ENCODE measurements around the gene NUDT5. TPM values are rescaled to one million over a fixed set of nuclear protein-coding genes. Genes with fewer than 3 reads are reported as not detected.

NUDT5 gene
- total RNA-seq, 1 donor from 2014 or later: 51.0 TPM

DNA sequence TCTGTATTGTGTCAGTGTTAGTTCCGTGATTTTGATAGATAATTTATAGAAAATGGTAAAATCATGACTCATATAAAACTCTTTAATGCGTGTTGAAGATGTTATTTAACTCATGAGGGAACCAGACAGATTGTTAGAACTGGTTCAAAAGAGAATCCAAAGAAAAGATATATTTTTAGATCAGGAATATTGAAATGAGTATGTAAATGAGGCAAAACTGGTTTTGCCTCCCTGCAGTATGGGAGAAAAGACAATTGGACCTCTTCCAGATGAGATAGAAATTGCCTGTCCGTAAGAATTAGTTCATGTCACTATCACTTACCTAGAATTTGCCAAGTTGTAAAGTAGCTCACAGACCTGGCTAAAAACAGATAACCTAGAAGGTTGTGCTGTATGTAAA, 17.9 kb upstream of the NUDT5 start:
- H3K27ac Mint-ChIP-seq: no peak overlapping the region
- H3K36me3 Mint-ChIP-seq: peaks cover 56% of the 10 kb centered on the region
- H3K27me3 Mint-ChIP-seq (ENCODE audit: low read depth): no peaks in the 10 kb centered on the region
- peaks cover 12% of the 10 kb centered on the region for H3K9me3 Mint-ChIP-seq
- TF ChIP-seq, protein P1, sequence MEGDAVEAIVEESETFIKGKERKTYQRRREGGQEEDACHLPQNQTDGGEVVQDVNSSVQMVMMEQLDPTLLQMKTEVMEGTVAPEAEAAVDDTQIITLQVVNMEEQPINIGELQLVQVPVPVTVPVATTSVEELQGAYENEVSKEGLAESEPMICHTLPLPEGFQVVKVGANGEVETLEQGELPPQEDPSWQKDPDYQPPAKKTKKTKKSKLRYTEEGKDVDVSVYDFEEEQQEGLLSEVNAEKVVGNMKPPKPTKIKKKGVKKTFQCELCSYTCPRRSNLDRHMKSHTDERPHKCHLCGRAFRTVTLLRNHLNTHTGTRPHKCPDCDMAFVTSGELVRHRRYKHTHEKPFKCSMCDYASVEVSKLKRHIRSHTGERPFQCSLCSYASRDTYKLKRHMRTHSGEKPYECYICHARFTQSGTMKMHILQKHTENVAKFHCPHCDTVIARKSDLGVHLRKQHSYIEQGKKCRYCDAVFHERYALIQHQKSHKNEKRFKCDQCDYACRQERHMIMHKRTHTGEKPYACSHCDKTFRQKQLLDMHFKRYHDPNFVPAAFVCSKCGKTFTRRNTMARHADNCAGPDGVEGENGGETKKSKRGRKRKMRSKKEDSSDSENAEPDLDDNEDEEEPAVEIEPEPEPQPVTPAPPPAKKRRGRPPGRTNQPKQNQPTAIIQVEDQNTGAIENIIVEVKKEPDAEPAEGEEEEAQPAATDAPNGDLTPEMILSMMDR (IDR thresholded peaks at IDR 0.05; ENCODE audit: unreplicated experiment): no peak
- H3K4me3 Mint-ChIP-seq: no peak overlapping the region
- DNase-seq (ENCODE audit: low spot score in 2 of 2, unreplicated experiment in 2 of 2): no peak
- peaks cover 18% of the 10 kb centered on the region for H3K4me1 Mint-ChIP-seq

DNA sequence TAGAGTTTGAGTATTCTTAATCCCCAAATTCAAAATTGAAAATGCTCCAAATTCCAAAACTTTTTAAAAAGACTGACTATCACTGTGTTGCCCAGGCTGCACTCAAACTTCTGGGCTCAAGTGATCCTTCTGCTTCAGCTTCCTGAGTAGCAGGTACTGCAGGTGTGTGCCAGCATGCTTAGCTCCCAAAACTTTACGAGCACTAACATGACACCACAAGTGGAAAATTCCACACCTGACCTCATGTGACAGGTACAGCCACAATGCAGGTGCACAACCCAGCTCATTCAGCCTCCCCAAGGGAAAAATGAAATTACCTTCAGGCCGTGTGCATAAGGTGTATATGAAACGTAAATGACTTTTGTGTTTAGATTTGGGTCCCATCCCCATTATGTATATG, 16.8 kb upstream of the NUDT5 start:
- peaks cover 64% of the 10 kb centered on the region for H3K36me3 Mint-ChIP-seq
- DNase-seq (ENCODE audit: low spot score in 2 of 2, unreplicated experiment in 2 of 2): no peak
- peaks cover 18% of the 10 kb centered on the region for H3K4me1 Mint-ChIP-seq
- no peaks in the 10 kb centered on the region for H3K27me3 Mint-ChIP-seq (ENCODE audit: low read depth)
- H3K4me3 Mint-ChIP-seq: no peak overlapping the region
- TF ChIP-seq, protein P1 (IDR thresholded peaks at IDR 0.05; ENCODE audit: unreplicated experiment): no peak
- H3K9me3 Mint-ChIP-seq: peaks cover 21% of the 10 kb centered on the region
- H3K27ac Mint-ChIP-seq: no peak overlapping the region

DNA sequence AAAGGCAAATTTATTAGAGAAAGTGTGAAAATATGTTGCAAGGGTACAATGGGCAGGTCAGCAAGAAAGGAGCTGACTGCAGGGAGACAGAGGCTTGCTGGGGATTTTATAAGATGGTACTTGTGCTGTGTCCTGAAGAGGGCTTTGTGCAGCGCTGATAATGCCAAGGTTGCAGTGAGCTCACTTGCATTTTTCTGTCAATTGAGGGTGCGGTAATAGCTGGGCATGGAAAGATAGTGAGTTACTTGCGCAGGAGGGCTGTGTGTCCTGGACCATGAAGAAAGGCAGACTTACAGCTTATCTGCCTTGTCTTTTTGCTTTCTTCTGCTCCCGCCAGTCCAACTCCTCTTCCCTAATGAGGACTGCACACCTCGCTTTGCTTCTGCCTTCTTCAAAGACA, 12.8 kb upstream of the NUDT5 start:
- TF ChIP-seq, protein P1 (IDR thresholded peaks at IDR 0.05; ENCODE audit: unreplicated experiment): no peak
- Mint-ChIP-seq H3K4me3 (no peak overlapping the region), H3K4me1 (peaks cover 4% of the 10 kb centered on the region), H3K27ac (no peak overlapping the region), H3K36me3 (peaks cover 75% of the 10 kb centered on the region), H3K27me3 (ENCODE audit: low read depth) (no peaks in the 10 kb centered on the region), H3K9me3 (peaks cover 31% of the 10 kb centered on the region)
- no peak for DNase-seq (ENCODE audit: low spot score in 2 of 2, unreplicated experiment in 2 of 2)

DNA sequence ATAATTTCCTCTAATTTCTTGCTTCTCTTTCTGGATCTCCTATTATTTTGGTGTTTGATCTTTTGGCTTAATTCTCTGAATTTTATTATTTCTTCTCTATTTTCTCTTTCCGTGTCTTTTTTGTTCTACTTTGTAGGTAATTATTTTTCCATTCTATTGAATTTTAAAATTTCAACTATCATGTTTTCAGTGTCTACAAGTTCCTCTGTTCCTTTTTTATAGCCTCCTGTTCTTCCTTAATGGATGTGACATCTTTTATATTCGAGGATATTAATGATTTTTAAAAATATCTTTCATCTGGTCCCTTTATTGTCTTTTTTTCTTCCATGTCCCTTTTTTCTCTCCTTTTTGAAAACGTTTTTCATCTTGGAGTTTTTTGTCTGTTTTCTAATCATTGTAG, 11.4 kb upstream of the NUDT5 start:
- Mint-ChIP-seq H3K4me1 (no peaks in the 10 kb centered on the region), H3K4me3 (no peak overlapping the region), H3K27ac (no peak overlapping the region), H3K36me3 (peaks cover 67% of the 10 kb centered on the region), H3K9me3 (peaks cover 29% of the 10 kb centered on the region), H3K27me3 (ENCODE audit: low read depth) (no peaks in the 10 kb centered on the region)
- TF ChIP-seq, protein P1 (IDR thresholded peaks at IDR 0.05; ENCODE audit: unreplicated experiment): no peak
- no peak for DNase-seq (ENCODE audit: low spot score in 2 of 2, unreplicated experiment in 2 of 2)

DNA sequence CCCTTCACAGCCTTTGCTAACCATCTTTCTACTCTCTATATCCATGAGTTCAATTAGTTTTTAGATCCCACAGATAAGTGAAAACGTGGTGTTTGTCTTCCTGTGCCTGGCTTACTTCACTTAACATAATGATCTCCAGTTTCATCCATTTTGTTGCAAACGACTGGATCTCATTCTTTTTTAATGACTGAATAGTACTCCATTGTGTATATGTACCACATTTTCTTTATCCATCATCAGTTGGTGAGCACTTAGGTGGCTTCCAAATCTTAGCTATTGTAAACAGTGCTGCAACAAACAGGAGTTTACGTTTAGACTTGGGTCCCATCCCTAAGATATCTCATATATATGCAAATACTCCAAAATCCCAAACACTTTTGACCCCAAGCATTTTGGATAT, 9.4 kb upstream of the NUDT5 start:
- H3K4me1 Mint-ChIP-seq: no peaks in the 10 kb centered on the region
- no peak for DNase-seq (ENCODE audit: low spot score in 2 of 2, unreplicated experiment in 2 of 2)
- TF ChIP-seq, protein P1 (IDR thresholded peaks at IDR 0.05; ENCODE audit: unreplicated experiment): no peak
- H3K27ac Mint-ChIP-seq: no peak overlapping the region
- no peaks in the 10 kb centered on the region for H3K27me3 Mint-ChIP-seq (ENCODE audit: low read depth)
- H3K36me3 Mint-ChIP-seq: peaks cover 58% of the 10 kb centered on the region
- H3K4me3 Mint-ChIP-seq: no peak overlapping the region
- peaks cover 19% of the 10 kb centered on the region for H3K9me3 Mint-ChIP-seq

DNA sequence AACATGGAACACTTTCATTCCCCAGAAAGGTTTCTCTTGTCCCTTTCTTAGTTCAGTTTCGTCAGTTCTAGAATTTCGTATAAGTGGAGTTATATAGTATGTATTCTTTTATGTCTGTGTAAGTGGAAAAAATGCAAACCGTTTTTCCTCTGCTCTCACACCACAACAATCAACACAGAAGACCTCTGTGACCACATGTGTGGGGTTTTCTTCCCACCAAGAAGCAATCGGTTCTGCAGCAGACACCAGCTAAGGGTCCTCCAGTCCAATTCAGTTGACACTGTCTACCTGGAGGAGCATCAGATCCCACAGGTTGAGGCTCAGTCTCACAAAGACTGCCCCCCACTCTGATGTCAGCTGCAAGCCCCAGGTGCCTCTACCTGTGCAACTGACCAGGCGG, 6.5 kb upstream of the NUDT5 start:
- Mint-ChIP-seq H3K27me3 (ENCODE audit: low read depth) (no peaks in the 10 kb centered on the region), H3K4me1 (peaks cover 4% of the 10 kb centered on the region), H3K9me3 (peaks cover 8% of the 10 kb centered on the region), H3K36me3 (peaks cover 38% of the 10 kb centered on the region), H3K27ac (no peak overlapping the region), H3K4me3 (no peak overlapping the region)
- TF ChIP-seq, protein P1 (IDR thresholded peaks at IDR 0.05; ENCODE audit: unreplicated experiment): no peak
- DNase-seq (ENCODE audit: low spot score in 2 of 2, unreplicated experiment in 2 of 2): no peak
